NCI-H2227 treated with DMSO at 0.1 percent for 48 hours (cell line): Measurements from ENCODE around the gene LRRC56.
A peak's percentile ranks its signal among the peaks of the same experiment; 100 is the strongest.
"Not testable (repeated sequence)": the region's sequence is repeated elsewhere in the genome, so short reads cannot be mapped to it uniquely, and the experiment has no call there.

Experiments
- DNase-seq: peaks from one replicate; lab custom pipeline; 2025; lab: John Stamatoyannopoulos, UW

Gene LRRC56

GRCh38 chr11:501683-502287, 35.5 kb upstream of the LRRC56 start:
- no peak for DNase-seq

- no peak for DNase-seq
These were observed 34.8 kb upstream of the LRRC56 start for GRCh38 chr11:502288-503178.

- no peak for DNase-seq
These were observed 33.9 kb upstream of the LRRC56 start for GRCh38 chr11:503179-503981.

GRCh38 chr11:504053-504993, 33.0 kb upstream of the LRRC56 start:
- no peak for DNase-seq

- DNase-seq = no peak
These were observed 32.4 kb upstream of the LRRC56 start for GRCh38 chr11:504994-505344.

GRCh38 chr11:506238-506994, 30.9 kb upstream of the LRRC56 start:
- DNase-seq = peak; percentile 97

GRCh38 chr11:506995-507726, 30.2 kb upstream of the LRRC56 start, which contains the start of gene RNH1:
Gene RNH1, minus strand, starts transcription at chr11:507242. Its CDS starts 5,080 bp downstream, at chr11:502162.
- DNase-seq = peak; percentile 97

- peak; percentile 15 for DNase-seq
These were observed 29.4 kb upstream of the LRRC56 start for GRCh38 chr11:507727-508515.

- no peak for DNase-seq
These were observed 28.4 kb upstream of the LRRC56 start for GRCh38 chr11:508956-509355.

- no peak for DNase-seq
These were observed 24.3 kb upstream of the LRRC56 start for GRCh38 chr11:512761-513595.

GRCh38 chr11:514606-515005, 22.7 kb upstream of the LRRC56 start:
- no peak for DNase-seq

- no peak for DNase-seq
These were observed 22.2 kb upstream of the LRRC56 start for GRCh38 chr11:515131-515530.

- DNase-seq = no peak
These were observed 20.9 kb upstream of the LRRC56 start for GRCh38 chr11:516400-516799.

- not testable (repeated sequence) for DNase-seq
These were observed 20.2 kb upstream of the LRRC56 start for GRCh38 chr11:516918-517685.

- DNase-seq = no peak
These were observed 18.7 kb upstream of the LRRC56 start for GRCh38 chr11:518463-519202.

GRCh38 chr11:520428-521176, 16.7 kb upstream of the LRRC56 start:
- no peak for DNase-seq
